GM19324 (cell line): ENCODE measurements around the gene ABCF1.
"Not testable (repeated sequence)": the region's sequence is repeated elsewhere in the genome, so short reads cannot be mapped to it uniquely, and the experiment has no call there.

ENCODE experiments used
- ATAC-seq: cut with Tn5 transposase; IDR thresholded peaks from one replicate; pipeline ENCODE4 v1.9.1; 2021; ENCODE audit warnings: mild to moderate bottlenecking, moderate library complexity; ENCODE audit not compliant: unreplicated experiment, low FRiP score

Gene ABCF1

GRCh38 chr6:30556906-30557682 lies 14.1 kb upstream of the ABCF1 start, which contains the start of gene PRR3:
TSS of gene PRR3 (plus strand) at chr6:30557295. CDS start at chr6:30557345, 50 bp downstream.
- ATAC-seq, result peak; percentile 58

- no peak for ATAC-seq
Observed at GRCh38 chr6:30557683-30557981, 13.6 kb upstream of the ABCF1 start.

- ATAC-seq, result no peak
Observed at GRCh38 chr6:30560930-30561329, 10.3 kb upstream of the ABCF1 start.

- no peak for ATAC-seq
Observed at GRCh38 chr6:30562470-30563425, 8.5 kb upstream of the ABCF1 start.

- no peak for ATAC-seq
Observed at GRCh38 chr6:30564114-30564513, 7.1 kb upstream of the ABCF1 start.

GRCh38 chr6:30565772-30566171 lies 5.5 kb upstream of the ABCF1 start:
- no peak for ATAC-seq

- ATAC-seq, result no peak
Observed at GRCh38 chr6:30568245-30568644, 3.0 kb upstream of the ABCF1 start.

GRCh38 chr6:30570263-30570662 lies 979 bp upstream of the ABCF1 start:
- ATAC-seq, result no peak

GRCh38 chr6:30570740-30571074 lies 535 bp upstream of the ABCF1 start:
- ATAC-seq, result peak; percentile 23

- no peak for ATAC-seq
Observed at GRCh38 chr6:30571762-30572082, 480 bp downstream of the ABCF1 start.

GRCh38 chr6:30572148-30572547 lies 906 bp downstream of the ABCF1 start:
- no peak for ATAC-seq

GRCh38 chr6:30573113-30573512 lies 1.9 kb downstream of the ABCF1 start:
- no peak for ATAC-seq

- ATAC-seq, result no peak
Observed at GRCh38 chr6:30578051-30578450, 6.8 kb downstream of the ABCF1 start.

GRCh38 chr6:30583921-30584320 lies 12.7 kb downstream of the ABCF1 start:
- no peak for ATAC-seq

- ATAC-seq, result no peak
Observed at GRCh38 chr6:30589754-30590358, 18.6 kb downstream of the ABCF1 start.

- no peak for ATAC-seq
Observed at GRCh38 chr6:30590509-30590908, 19.3 kb downstream of the ABCF1 start.

GRCh38 chr6:30591008-30591407 lies 19.8 kb downstream of the ABCF1 start:
- ATAC-seq, result no peak

GRCh38 chr6:30592287-30592686 lies 21.0 kb downstream of the ABCF1 start:
- no peak for ATAC-seq

- not testable (repeated sequence) for ATAC-seq
Observed at GRCh38 chr6:30597315-30598144, 26.3 kb downstream of the ABCF1 start.

GRCh38 chr6:30598912-30599624 lies 27.8 kb downstream of the ABCF1 start:
- no peak for ATAC-seq
